Pancreas (tissue), 10 donors: ENCODE measurements around the gene BCL11A. TPM values are rescaled to one million over a fixed set of nuclear protein-coding genes. Genes with fewer than 3 reads are reported as not detected.
A peak's percentile ranks its signal among the peaks of the same experiment; 100 is the strongest.

Source experiments
- ATAC-seq, 4 donors: fragments of 200-7000 bp; cut with Tn5 transposase; one replicate each; pipeline versions ENCODE4 v1.8.0 to v1.9.1; 2020; ENCODE audit warnings: mild to moderate bottlenecking in 4 of 4, moderate library complexity in 4 of 4
- DNase-seq, 6 donors: peaks; one replicate each; pipeline ENCODE4 v3.0.0-alpha.2; 2020
- FAIRE-seq: peaks from 2 replicates; lab custom pipeline; 2012; peaks lifted over from hg19 to GRCh38; lab: Jason Lieb, UNC
- H3K27ac ChIP-seq, 4 donors: fragments of 200-600 bp; sonication (generic); 1 replicate in 3 of 4; 2 replicates in 1 of 4; pipeline versions ENCODE4 v1.5.0 to v1.8.0; 2020
- H3K27me3 ChIP-seq, 4 donors: fragments of 200-600 bp; one replicate each; pipeline ENCODE4 v1.8.0; 2021
- H3K36me3 ChIP-seq, 3 donors: fragments of 200-600 bp; sonication (generic) in 1 of 3; one replicate each; pipeline versions ENCODE4 v1.5.0 to v1.8.0; 2020 to 2021
- H3K4me1 ChIP-seq, 3 donors: fragments of 200-600 bp; one replicate each; pipeline ENCODE4 v1.8.0; 2021
- H3K4me3 ChIP-seq, 4 donors: fragments of 200-600 bp; sonication (generic) in 2 of 4; one replicate each; pipeline versions ENCODE4 v1.5.0 to v1.8.0; 2020 to 2021
- H3K9me3 ChIP-seq, 4 donors: fragments of 200-600 bp; one replicate each; pipeline ENCODE4 v1.8.0; 2021
- WGBS, 2 donors: extraction: QIAGEN DNeasy Blood & Tissue Kit; methylation state at CpG; one replicate each; pipeline ENCODE4 v1.1.7; 2013; 5-methylcytosine and 5-hydroxymethylcytosine counted together
- intact Hi-C, 3 donors: fragments of 100-400 bp; cut with DNase I; formaldehyde crosslinking; loops; one replicate each; pipeline versions ENCODE4 v1.11.1 to v1.14.2; 2022
- polyA plus RNA-seq, 2 donors: library from polyadenylated mRNA; stranded (reverse); fragments of 200-250 nt; gene quantifications; one replicate each; pipeline ENCODE4 v1.2.3, GENCODE V29; 2013
- total RNA-seq, 6 donors: library from RNA; stranded (reverse); fragmentation: NEBNext Ultra II Directional in 4 of 6; extraction: Animal tissue kit (Norgen Biotek cat#: 25700) in 4 of 6; gene quantifications; one replicate each; pipeline versions ENCODE4 v1.2.1 to v1.2.4, GENCODE V29; 2021 to 2023
- TF ChIP-seq, protein P1 (sequence below), 4 donors: fragments of 200-600 bp; sonication (generic) in 3 of 4; IDR thresholded peaks; one replicate each; pipeline versions ENCODE4 v1.5.0 to v1.8.0; 2021; ENCODE audit warnings: antibody characterized with exemption in 4 of 4
- donor health status: healthy with polysubstance abuse.
- donor health status: DM: no; HTN: no; CAD: no; lungs with moderate emphysema.
- donor health status: DM: no; HTN: no; CAD: no.
- donor health status: control.
- donor health status: control.
- donor health status: Bipolar disorder and iron deficiency.
- donor health status: DM: yes; HTN: yes; CAD: no.
- donor health status: DM: no; HTN: no; CAD: no.
- donor health status: DM: no; HTN: no; CAD: no.
- donor health status: DM: yes; HTN: yes; CAD: no.

The BCL11A gene
- total RNA-seq (10 to 100 TPM in 5 of 6 donors, 1 to 10 TPM in 1; 9.4 to 16.1 (median 13.3) TPM), polyA plus RNA-seq (1 to 10 TPM; 4.4 to 8.1 TPM)

DNA sequence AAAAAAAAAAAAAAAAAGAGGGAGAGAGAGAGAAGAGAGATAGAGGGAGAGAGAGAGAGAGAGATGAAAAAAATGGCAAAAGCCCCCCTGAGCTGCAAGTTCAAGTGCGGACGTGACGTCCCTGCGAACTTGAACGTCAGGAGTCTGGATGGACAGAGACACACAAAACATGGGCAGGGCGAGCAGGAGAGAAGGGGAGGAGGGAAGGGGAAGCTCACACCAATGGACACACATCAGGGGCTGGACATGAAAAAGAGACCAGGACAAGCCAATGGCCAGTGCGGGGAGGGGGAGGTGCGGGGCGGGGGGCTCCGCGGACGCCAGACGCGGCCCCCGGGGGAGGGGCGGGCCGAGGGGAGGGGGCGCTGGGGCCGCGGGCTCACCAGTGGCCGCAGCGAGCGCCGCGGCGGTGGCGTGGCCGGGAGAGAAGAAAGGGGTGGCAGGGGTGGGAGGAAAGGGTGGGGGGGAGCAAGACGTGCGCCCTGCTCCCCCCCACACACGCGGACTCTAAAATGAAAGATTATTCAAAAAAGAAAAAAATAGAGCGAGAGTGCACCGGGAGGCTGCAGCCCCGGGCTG is at the start of gene BCL11A:
Gene BCL11A, minus strand, starts transcription at position 160 of the 579 bp plus-strand sequence. CDS start 384 bp downstream, outside the sequence.
- DNase-seq, result peak; percentile 66 to 86 (median 76)
- H3K36me3 ChIP-seq, result no peaks in the 10 kb centered on the region
- TF ChIP-seq, protein P1, sequence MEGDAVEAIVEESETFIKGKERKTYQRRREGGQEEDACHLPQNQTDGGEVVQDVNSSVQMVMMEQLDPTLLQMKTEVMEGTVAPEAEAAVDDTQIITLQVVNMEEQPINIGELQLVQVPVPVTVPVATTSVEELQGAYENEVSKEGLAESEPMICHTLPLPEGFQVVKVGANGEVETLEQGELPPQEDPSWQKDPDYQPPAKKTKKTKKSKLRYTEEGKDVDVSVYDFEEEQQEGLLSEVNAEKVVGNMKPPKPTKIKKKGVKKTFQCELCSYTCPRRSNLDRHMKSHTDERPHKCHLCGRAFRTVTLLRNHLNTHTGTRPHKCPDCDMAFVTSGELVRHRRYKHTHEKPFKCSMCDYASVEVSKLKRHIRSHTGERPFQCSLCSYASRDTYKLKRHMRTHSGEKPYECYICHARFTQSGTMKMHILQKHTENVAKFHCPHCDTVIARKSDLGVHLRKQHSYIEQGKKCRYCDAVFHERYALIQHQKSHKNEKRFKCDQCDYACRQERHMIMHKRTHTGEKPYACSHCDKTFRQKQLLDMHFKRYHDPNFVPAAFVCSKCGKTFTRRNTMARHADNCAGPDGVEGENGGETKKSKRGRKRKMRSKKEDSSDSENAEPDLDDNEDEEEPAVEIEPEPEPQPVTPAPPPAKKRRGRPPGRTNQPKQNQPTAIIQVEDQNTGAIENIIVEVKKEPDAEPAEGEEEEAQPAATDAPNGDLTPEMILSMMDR (IDR thresholded peaks at IDR 0.05), result no peak
- intact Hi-C loops, result no loop called here
- WGBS, 2 donors, result 1% methylated on average over 13 to 35 of the region's 35 CpGs
- H3K4me1 ChIP-seq, result peaks cover 0 to 7% (median 0%) of the 10 kb centered on the region in 3 donors
- H3K27me3 ChIP-seq, result no peaks in the 10 kb centered on the region
- H3K27ac ChIP-seq, result peak within 1 kb of the TSS; percentile 84 to 92 (median 91)
- no peak for FAIRE-seq
- H3K9me3 ChIP-seq, result no peaks in the 10 kb centered on the region
- H3K4me3 ChIP-seq, result peak within 1 kb of the TSS; percentile 62 to 76 (median 68)
- ATAC-seq, result peak; percentile 29 to 60 (median 33)

- 65 to 69% methylated on average over 12 of the region's 12 CpGs for WGBS, 2 donors
- no peak overlapping the region for H3K27ac ChIP-seq
- ATAC-seq, result no peak
- FAIRE-seq, result no peak
- no peaks in the 10 kb centered on the region for H3K4me1 ChIP-seq
- intact Hi-C loops, result no loop called here
- H3K36me3 ChIP-seq, result no peaks in the 10 kb centered on the region
- no peak for DNase-seq
- H3K27me3 ChIP-seq, result no peaks in the 10 kb centered on the region
- no peak overlapping the region for H3K4me3 ChIP-seq
- H3K9me3 ChIP-seq, result no peaks in the 10 kb centered on the region
- TF ChIP-seq, protein P1 (IDR thresholded peaks at IDR 0.05), result no peak
Observed at GRCh38 chr2:60602828-60603532, 49.5 kb upstream of the BCL11A start.

DNA sequence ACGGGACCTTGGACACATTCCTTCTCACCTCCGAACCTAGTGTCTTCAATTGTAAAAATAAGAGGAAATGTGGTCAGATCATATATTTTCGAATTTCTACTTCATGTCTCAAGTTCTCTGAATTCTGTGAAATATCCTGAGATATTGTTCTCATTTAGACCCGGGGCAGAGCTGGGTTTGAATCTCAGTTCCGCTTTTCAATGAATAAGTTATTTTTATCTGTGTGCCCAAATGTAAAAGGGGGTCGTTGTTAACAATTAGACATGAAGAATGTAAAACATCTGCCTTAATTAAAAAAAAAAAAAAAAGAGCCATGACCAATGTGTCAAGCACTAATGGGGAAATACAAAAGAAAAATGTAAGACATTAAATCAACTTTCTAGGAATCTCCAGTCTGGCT is 48.9 kb upstream of the BCL11A start:
- WGBS, 2 donors, result 71 to 76% methylated on average over 6 of the region's 6 CpGs
- Histone ChIP-seq H3K9me3 (no peaks in the 10 kb centered on the region), H3K27me3 (no peaks in the 10 kb centered on the region), H3K4me1 (no peaks in the 10 kb centered on the region), H3K4me3 (no peak overlapping the region), H3K27ac (no peak overlapping the region), H3K36me3 (no peaks in the 10 kb centered on the region)
- ATAC-seq, result no peak
- FAIRE-seq, result no peak
- TF ChIP-seq, protein P1 (IDR thresholded peaks at IDR 0.05), result no peak
- intact Hi-C loops, result no loop called here
- DNase-seq, result no peak

- no peaks in the 10 kb centered on the region for H3K36me3 ChIP-seq
- no peak for DNase-seq
- FAIRE-seq, result no peak
- no peak for ATAC-seq
- no peak overlapping the region for H3K4me3 ChIP-seq
- intact Hi-C loops, result no loop called here
- H3K4me1 ChIP-seq, result no peaks in the 10 kb centered on the region
- H3K9me3 ChIP-seq, result no peaks in the 10 kb centered on the region
- TF ChIP-seq, protein P1 (IDR thresholded peaks at IDR 0.05), result no peak
- no peak overlapping the region for H3K27ac ChIP-seq
- H3K27me3 ChIP-seq, result no peaks in the 10 kb centered on the region
- 57 to 67% methylated on average over 3 of the region's 3 CpGs for WGBS, 2 donors
Observed at GRCh38 chr2:60598271-60598670, 44.8 kb upstream of the BCL11A start.

DNA sequence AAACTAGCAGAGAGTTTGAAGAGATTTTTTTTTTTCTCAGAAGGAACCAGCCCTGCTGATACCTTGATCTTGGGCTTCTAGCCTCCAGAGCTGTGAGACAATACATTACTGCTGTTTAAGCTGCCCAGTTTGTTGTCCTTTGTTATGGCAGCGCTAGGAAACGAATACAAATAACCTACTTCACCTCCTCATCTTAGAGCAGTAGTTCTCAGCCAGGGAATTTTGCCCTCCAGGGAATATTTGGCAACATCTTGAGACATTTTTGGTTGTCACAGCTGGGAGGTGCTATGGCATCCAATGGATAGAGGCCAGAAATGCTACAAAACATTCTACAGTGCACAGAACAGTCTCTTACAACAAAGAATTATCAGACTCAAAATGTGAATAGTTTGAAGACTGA is 43.9 kb upstream of the BCL11A start:
- intact Hi-C loops, result no loop called here
- WGBS, 2 donors, result 71 to 72% methylated on average over 2 of the region's 2 CpGs
- TF ChIP-seq, protein P1 (IDR thresholded peaks at IDR 0.05), result no peak
- FAIRE-seq, result no peak
- Histone ChIP-seq H3K27me3 (no peaks in the 10 kb centered on the region), H3K4me3 (no peak overlapping the region), H3K9me3 (no peaks in the 10 kb centered on the region), H3K27ac (no peak overlapping the region), H3K4me1 (no peaks in the 10 kb centered on the region), H3K36me3 (no peaks in the 10 kb centered on the region)
- no peak for ATAC-seq
- no peak for DNase-seq
